ENCODE data around the gene LACRT. TPM values are rescaled to one million over a fixed set of nuclear protein-coding genes. Genes with fewer than 3 reads are reported as not detected.

The LACRT gene
- total RNA-seq, 6 donors from 2014 or later: not detected

- no peak for ATAC-seq (ENCODE audit: low FRiP score in 2 of 2)
- DNase-seq: no peak
- peaks cover 0 to 11% (median 4%) of the 10 kb centered on the region in 4 donors for H3K9me3 ChIP-seq
- no peak overlapping the region for H3K27ac ChIP-seq
- no peak for TF ChIP-seq POLR2A (IDR thresholded peaks at IDR 0.05)
- no peak for TF ChIP-seq EP300 (IDR thresholded peaks at IDR 0.05)
- TF ChIP-seq POLR2AphosphoS5 (IDR thresholded peaks at IDR 0.05): no peak
- no peak for TF ChIP-seq CTCF (IDR thresholded peaks at IDR 0.05)
- no peaks in the 10 kb centered on the region for H3K4me1 ChIP-seq
- WGBS, 2 donors: 76 to 82% methylated on average over 5 of the region's 5 CpGs
- no peaks in the 10 kb centered on the region for H3K27me3 ChIP-seq
- no peaks in the 10 kb centered on the region for H3K36me3 ChIP-seq
- H3K4me3 ChIP-seq: no peak overlapping the region
Observed at GRCh38 chr12:54631551-54631950, 3.1 kb downstream of the LACRT start.

GRCh38 chr12:54629925-54630324 lies 4.8 kb downstream of the LACRT start:
- peaks cover 0 to 11% (median 4%) of the 10 kb centered on the region in 4 donors for H3K9me3 ChIP-seq
- H3K4me3 ChIP-seq: no peak overlapping the region
- no peaks in the 10 kb centered on the region for H3K27me3 ChIP-seq
- no peak overlapping the region for H3K27ac ChIP-seq
- no peaks in the 10 kb centered on the region for H3K36me3 ChIP-seq
- WGBS, 2 donors: 94% methylated on average over 2 of the region's 2 CpGs
- no peak for DNase-seq
- TF ChIP-seq POLR2A (IDR thresholded peaks at IDR 0.05): no peak
- no peak for TF ChIP-seq EP300 (IDR thresholded peaks at IDR 0.05)
- no peak for TF ChIP-seq CTCF (IDR thresholded peaks at IDR 0.05)
- TF ChIP-seq POLR2AphosphoS5 (IDR thresholded peaks at IDR 0.05): no peak
- no peak for ATAC-seq (ENCODE audit: low FRiP score in 2 of 2)
- no peaks in the 10 kb centered on the region for H3K4me1 ChIP-seq

GRCh38 chr12:54628186-54628846 lies 6.4 kb downstream of the LACRT start:
- WGBS, 2 donors: 93 to 97% methylated on average over 2 to 3 of the region's 3 CpGs
- H3K9me3 ChIP-seq: peaks cover 0 to 11% (median 4%) of the 10 kb centered on the region in 4 donors
- no peak overlapping the region for H3K4me3 ChIP-seq
- DNase-seq (no peak), ATAC-seq (ENCODE audit: low FRiP score in 2 of 2) (no peak)
- H3K4me1 ChIP-seq: no peaks in the 10 kb centered on the region
- H3K27ac ChIP-seq: no peak overlapping the region
- no peak for TF ChIP-seq POLR2A (IDR thresholded peaks at IDR 0.05)
- no peak for TF ChIP-seq CTCF (IDR thresholded peaks at IDR 0.05)
- TF ChIP-seq EP300 (IDR thresholded peaks at IDR 0.05): no peak
- no peak for TF ChIP-seq POLR2AphosphoS5 (IDR thresholded peaks at IDR 0.05)
- H3K36me3 ChIP-seq: no peaks in the 10 kb centered on the region
- H3K27me3 ChIP-seq: no peaks in the 10 kb centered on the region

- WGBS, 2 donors: 83 to 85% methylated on average over 3 of the region's 3 CpGs
- Histone ChIP-seq H3K4me3 (no peak overlapping the region), H3K27ac (no peak overlapping the region), H3K27me3 (no peaks in the 10 kb centered on the region), H3K36me3 (no peaks in the 10 kb centered on the region), H3K9me3 (peaks cover 0 to 11% (median 4%) of the 10 kb centered on the region in 4 donors), H3K4me1 (no peaks in the 10 kb centered on the region)
- DNase-seq (no peak), ATAC-seq (ENCODE audit: low FRiP score in 2 of 2) (no peak)
- TF ChIP-seq POLR2AphosphoS5 (IDR thresholded peaks at IDR 0.05) (no peak), EP300 (IDR thresholded peaks at IDR 0.05) (no peak), POLR2A (IDR thresholded peaks at IDR 0.05) (no peak), CTCF (IDR thresholded peaks at IDR 0.05) (no peak)
Observed at GRCh38 chr12:54627304-54627703, 7.4 kb downstream of the LACRT start.

GRCh38 chr12:54625598-54625997 lies 9.1 kb downstream of the LACRT start:
- Histone ChIP-seq H3K36me3 (no peaks in the 10 kb centered on the region), H3K4me3 (no peak overlapping the region), H3K27me3 (no peaks in the 10 kb centered on the region), H3K27ac (no peak overlapping the region), H3K4me1 (no peaks in the 10 kb centered on the region), H3K9me3 (peaks cover 0 to 11% (median 4%) of the 10 kb centered on the region in 4 donors)
- DNase-seq (no peak), ATAC-seq (ENCODE audit: low FRiP score in 2 of 2) (no peak)
- TF ChIP-seq POLR2A (IDR thresholded peaks at IDR 0.05) (no peak), POLR2AphosphoS5 (IDR thresholded peaks at IDR 0.05) (no peak), EP300 (IDR thresholded peaks at IDR 0.05) (no peak), CTCF (IDR thresholded peaks at IDR 0.05) (no peak)
